Measurements from ENCODE around the gene PPEF2. TPM values are rescaled to one million over a fixed set of nuclear protein-coding genes. Genes with fewer than 3 reads are reported as not detected.

PPEF2 gene
- total RNA-seq, 1 experiment from 2014 or later = not detected

Other genes with a start within 250 kb of the PPEF2 start
- 35.8 and 36.3 TPM in 2 replicates for gene G3BP2, start 229.0 kb downstream of the PPEF2 start, total RNA-seq (2014; rRNA removed; shearing (Covaris generic); ENCODE audit: low replicate concordance)
- gene USO1, start 177.9 kb downstream of the PPEF2 start, total RNA-seq (2014; rRNA removed; shearing (Covaris generic); ENCODE audit: low replicate concordance) = 25.5 and 28.1 TPM in 2 replicates
- 8.3 and 21.9 TPM in 2 replicates for gene NAAA, start 38.6 kb upstream of the PPEF2 start, total RNA-seq (2014; rRNA removed; shearing (Covaris generic); ENCODE audit: low replicate concordance)
- gene SDAD1, start 88.5 kb upstream of the PPEF2 start, total RNA-seq (2014; rRNA removed; shearing (Covaris generic); ENCODE audit: low replicate concordance) = 14.9 and 22.1 TPM in 2 replicates
- gene CXCL9, start 105.1 kb upstream of the PPEF2 start, total RNA-seq (2014; rRNA removed; shearing (Covaris generic); ENCODE audit: low replicate concordance) = not detected in 2 replicates
- 0.52 TPM in 1 of 2 replicates, not detected in the other for gene CXCL10, start 121.0 kb upstream of the PPEF2 start, total RNA-seq (2014; rRNA removed; shearing (Covaris generic); ENCODE audit: low replicate concordance)
- not detected in 2 replicates for gene CXCL11, start 133.6 kb upstream of the PPEF2 start, total RNA-seq (2014; rRNA removed; shearing (Covaris generic); ENCODE audit: low replicate concordance)
- not detected in 2 replicates for gene ART3, start 172.3 kb upstream of the PPEF2 start, total RNA-seq (2014; rRNA removed; shearing (Covaris generic); ENCODE audit: low replicate concordance)
- gene NUP54, start 245.9 kb upstream of the PPEF2 start, total RNA-seq (2014; rRNA removed; shearing (Covaris generic); ENCODE audit: low replicate concordance) = 38.6 and 51.8 TPM in 2 replicates

Measured in Caki2 (cell line).